Fibroblast of pulmonary artery (primary cell): ENCODE results near the gene RBKS.

ENCODE experiments used
- DNase-seq: peaks from one replicate; pipeline ENCODE4 v3.0.0-alpha.2; 2010; ENCODE audit warnings: low read depth
- H3K4me3 ChIP-seq: replicated peaks from 2 replicates; pipeline ENCODE4 v1.5.1; 2011; ENCODE audit warnings: low read depth, mild to moderate bottlenecking, control low read depth, low read length, moderate library complexity
- TF ChIP-seq, protein P1 (sequence below): IDR thresholded peaks from 2 replicates; pipeline ENCODE4 v1.5.1; 2011; ENCODE audit warnings: mild to moderate bottlenecking, control low read depth, low read length, inconsistent platforms; ENCODE audit errors: missing control alignments

The RBKS gene

GRCh38 chr2:27854229-27854862 is 35.8 kb downstream of the RBKS start:
- DNase-seq: no peak
- TF ChIP-seq, protein P1, sequence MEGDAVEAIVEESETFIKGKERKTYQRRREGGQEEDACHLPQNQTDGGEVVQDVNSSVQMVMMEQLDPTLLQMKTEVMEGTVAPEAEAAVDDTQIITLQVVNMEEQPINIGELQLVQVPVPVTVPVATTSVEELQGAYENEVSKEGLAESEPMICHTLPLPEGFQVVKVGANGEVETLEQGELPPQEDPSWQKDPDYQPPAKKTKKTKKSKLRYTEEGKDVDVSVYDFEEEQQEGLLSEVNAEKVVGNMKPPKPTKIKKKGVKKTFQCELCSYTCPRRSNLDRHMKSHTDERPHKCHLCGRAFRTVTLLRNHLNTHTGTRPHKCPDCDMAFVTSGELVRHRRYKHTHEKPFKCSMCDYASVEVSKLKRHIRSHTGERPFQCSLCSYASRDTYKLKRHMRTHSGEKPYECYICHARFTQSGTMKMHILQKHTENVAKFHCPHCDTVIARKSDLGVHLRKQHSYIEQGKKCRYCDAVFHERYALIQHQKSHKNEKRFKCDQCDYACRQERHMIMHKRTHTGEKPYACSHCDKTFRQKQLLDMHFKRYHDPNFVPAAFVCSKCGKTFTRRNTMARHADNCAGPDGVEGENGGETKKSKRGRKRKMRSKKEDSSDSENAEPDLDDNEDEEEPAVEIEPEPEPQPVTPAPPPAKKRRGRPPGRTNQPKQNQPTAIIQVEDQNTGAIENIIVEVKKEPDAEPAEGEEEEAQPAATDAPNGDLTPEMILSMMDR: no peak
- no peak overlapping the region for H3K4me3 ChIP-seq

GRCh38 chr2:27852691-27853090 is 37.5 kb downstream of the RBKS start:
- TF ChIP-seq, protein P1: no peak
- H3K4me3 ChIP-seq: no peak overlapping the region
- no peak for DNase-seq

- no peak overlapping the region for H3K4me3 ChIP-seq
- TF ChIP-seq, protein P1: no peak
- DNase-seq: no peak
Measured at GRCh38 chr2:27849558-27850205, 40.5 kb downstream of the RBKS start.

DNA sequence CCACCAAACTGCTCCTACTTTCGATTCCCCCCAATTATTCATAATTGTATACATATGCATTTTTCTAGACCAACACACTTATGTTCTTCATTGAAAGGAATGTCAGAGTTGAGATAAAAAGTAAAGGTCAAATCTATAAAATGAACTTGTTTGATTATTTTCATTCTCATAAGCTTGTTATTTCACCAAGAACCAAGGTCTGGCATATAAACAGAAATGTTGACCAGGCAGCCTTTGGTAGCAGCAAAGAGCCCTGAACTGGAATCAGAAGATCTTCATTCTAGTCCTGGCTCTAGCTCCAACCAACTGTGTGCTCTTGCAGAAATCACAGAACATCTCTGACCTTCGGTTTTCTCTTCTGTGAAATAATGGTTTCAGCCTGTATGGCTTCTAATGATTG is 42.9 kb downstream of the RBKS start:
- DNase-seq: no peak
- no peak overlapping the region for H3K4me3 ChIP-seq
- TF ChIP-seq, protein P1: no peak

DNA sequence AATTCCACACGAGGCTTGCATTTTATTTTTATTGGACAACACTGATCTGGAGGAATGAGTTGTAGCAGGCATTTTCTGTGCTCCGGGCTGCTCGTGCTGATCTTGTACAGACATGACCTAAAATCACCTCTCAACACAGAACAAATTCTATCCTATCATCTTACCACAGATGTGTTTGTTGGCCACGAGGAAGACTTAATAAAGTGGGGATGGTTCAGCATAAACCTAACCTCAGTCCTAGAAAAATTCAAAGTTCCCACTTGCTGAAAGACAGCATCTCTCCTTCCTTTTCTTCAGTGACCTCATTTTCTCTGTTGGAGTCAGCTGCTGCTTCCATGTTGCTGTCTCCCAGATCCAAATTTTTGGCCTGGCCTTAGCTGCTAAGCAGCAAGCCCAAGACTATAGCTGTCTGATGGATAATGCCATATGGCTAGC is 45.3 kb downstream of the RBKS start:
- no peak overlapping the region for H3K4me3 ChIP-seq
- no peak for DNase-seq

GRCh38 chr2:27843992-27844391 is 46.2 kb downstream of the RBKS start:
- TF ChIP-seq, protein P1: no peak
- H3K4me3 ChIP-seq: no peak overlapping the region
- no peak for DNase-seq

More for the DNA sequence above, 45.3 kb downstream of the RBKS start:
- TF ChIP-seq, protein P1: no peak

DNA sequence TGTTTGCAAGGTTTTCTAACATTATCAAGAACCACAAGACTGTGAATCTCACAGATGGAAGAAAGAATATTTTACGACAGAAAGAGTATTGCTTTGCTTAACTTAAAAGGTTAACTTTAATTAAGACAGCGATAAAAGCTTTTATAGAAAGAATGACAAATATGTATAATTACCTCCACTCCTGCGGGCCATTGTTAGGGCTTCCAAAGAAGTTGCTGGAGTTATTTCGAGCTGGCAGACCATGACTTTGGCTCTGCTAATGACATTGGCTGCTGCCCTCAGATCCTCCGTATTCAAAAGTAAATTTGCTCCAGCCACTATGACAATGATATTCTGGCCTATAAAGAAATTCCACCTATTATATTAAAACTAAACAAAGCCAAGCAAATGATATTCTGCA is 47.3 kb downstream of the RBKS start:
- TF ChIP-seq, protein P1: no peak
- H3K4me3 ChIP-seq: no peak overlapping the region
- DNase-seq: no peak
